ENCODE data around the gene SDHAF2.
"Not testable (repeated sequence)": the region's sequence is repeated elsewhere in the genome, so short reads cannot be mapped to it uniquely, and the experiment has no call there.

The SDHAF2 gene

GRCh38 chr11:61429346-61429690 lies 606 bp upstream of the SDHAF2 start:
- peak; percentile 1 for DNase-seq

DNA sequence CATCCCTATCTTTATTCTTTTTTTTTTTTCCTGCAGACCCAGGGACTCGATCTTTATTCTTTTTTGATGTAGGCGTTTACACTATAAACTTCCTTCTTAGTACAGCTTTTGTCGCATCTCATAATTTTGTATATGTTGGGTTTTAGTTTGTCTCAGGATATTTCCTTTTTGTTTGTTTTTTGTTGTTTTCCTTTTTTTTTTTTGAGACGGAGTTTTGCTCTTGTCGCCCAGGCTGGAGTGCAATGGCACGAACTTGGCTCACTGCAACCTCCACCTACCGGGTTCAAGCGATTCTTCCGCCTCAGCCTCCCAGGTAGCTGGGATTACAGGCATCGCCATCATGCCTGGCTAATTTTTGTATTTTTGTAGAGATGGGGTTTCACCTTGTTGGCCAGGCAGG lies 915 bp downstream of the SDHAF2 start:
- DNase-seq, result not testable (repeated sequence)

DNA sequence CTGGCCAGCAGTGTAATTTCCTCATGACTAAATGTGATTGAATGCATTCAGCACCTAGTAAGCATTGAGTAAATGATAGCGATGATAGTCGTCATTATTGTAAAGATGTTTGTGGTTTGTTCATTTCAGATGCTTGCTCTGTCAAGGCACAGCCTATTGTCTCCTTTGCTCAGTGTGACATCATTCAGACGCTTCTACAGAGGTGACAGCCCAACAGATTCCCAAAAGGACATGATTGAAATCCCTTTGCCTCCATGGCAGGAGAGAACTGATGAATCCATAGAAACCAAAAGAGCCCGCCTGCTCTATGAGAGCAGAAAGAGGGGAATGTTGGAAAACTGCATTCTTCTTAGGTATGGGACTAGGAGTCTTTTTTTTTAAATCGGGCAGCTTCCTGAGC lies 7.6 kb downstream of the SDHAF2 start:
- no peak for DNase-seq

GRCh38 chr11:61439615-61440014 lies 9.7 kb downstream of the SDHAF2 start:
- no peak for DNase-seq

DNA sequence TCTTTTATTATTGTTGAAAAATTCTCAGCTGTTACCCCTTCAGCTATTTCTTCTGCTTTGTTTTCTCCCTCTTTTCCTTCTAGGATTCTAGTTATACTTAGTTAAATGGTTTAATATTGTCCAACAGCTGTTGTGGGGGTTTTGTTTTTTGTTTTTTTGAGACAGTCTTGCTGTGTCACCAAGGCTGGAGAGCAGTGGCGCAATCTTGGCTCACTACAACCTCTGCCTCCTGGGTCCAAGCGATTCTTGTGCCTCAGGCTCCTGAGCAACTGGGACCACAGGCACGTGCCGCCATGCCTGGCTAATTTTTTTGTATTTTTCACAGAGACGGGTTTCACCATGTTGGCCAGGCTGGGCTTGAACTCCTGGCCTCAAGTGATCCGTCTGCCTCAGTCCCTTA lies 12.7 kb downstream of the SDHAF2 start:
- no peak for DNase-seq

DNA sequence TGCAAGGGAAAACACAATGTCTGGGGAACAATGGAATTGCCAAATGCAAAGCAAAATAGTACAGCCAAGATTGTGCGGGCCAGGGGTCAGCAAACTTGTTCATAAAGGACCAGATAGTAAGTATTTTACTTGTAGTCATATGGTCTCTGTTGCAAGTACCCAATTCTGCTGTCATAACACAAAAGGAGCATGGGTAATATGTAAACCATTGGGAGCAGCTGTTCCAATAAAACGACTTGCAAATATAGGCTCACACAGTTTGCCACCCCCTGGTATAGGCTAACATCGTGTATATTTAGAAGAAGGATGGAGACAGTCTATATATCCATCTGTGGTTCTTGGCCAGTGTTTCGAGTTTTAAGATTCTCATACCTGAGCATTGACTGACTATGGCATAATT lies 15.6 kb downstream of the SDHAF2 start:
- DNase-seq, result no peak

GRCh38 chr11:61446211-61446651 lies 16.3 kb downstream of the SDHAF2 start:
- peak; percentile 61 for DNase-seq

DNA sequence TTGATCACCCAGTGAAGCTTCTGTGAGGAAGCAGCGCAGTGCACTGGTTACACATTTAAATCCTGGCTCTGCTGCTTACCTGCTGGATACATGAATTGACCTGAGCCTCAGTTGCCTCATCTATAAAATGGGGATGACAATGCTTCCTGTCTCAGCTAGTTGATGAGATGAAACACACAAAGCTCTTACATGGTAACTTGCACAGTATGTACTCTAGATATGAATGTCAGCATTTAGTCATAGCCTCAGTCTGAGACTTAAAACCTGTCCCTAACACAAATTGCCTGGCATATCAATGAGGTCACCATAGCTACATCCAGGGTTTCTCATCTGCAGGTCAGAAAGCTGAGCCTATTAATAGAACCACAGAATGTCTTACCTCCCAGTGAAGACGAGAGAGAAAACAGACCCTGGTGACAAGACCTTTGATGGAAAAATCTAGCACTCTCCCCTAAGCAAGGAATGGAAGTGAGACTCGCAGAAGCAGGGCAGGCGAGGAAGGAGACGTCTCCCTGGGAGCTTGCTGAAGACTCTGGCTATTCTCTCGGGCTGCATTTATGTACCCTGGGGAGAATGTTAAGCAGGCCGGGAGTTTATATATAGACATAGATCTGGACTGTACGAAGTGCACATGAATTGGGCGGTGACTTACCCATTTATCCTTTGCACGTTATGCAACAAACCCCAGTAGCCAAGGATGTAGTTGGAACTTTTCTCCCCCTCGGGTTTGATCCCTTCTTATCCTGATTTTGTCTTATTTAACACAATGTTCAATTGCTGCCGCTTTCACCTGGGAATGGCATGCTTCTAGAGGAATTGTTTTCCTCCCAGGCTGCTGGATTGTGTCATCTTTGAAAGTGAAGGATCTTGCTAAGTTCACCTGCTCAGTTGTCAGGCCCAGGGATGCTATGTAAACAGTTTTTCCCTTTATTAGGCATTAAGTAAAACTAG lies 18.0 kb downstream of the SDHAF2 start:
- no peak for DNase-seq

DNA sequence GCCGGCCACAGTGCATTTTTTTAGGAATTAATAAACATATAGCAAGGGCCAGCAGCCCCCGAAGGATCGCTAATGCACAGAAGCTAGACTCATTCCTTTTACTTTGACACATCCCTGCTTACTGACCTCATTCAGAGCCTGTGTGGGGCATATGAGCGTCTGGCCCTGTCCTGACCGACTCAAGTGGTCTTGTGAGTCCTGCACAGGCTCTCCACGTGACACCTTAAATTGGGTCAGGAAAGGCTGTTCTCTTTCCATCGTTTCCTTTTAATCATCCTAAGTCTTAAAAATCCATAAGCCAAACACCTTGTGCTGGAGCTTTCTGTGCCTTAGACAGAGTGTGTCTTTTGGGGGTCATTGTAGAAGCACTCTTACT lies 18.6 kb downstream of the SDHAF2 start:
- no peak for DNase-seq

DNA sequence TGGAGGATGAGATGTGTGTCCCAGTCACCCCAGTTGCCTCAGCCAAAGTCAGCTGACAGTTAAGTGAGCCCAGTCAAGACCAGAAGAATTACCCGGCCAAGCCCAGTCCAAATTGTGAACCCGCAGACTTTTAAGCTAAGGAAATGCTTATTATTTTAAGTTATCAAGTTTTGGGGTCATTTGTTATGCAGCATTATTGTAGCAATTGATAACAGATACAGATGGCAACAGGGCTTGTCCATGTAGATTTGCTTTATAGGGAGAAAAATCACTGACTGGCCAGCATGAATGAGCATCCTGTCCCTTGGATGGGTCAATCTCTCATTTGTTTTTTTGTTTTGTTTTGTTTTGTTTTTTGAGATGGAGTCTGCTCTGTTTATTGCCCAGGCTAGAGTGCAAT lies 22.9 kb downstream of the SDHAF2 start:
- no peak for DNase-seq

DNA sequence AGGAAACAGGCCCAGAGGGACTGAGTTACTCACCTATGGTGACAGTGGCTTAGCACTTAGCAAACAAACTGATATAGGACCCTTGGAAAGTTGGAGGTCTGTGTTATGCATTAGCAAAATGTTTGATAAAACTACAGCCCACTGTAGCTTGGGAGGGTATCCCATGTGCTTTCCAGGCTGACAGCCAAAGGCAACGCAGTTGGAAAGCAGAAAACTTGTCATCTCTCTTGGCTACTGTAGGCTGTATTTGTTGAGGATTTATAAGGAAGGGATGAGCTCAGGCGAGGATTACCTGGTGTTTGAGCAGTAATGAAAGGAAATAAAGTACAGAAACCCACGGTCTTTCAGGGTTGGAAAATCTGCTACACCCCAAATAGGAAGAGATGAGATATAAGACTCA lies 23.8 kb downstream of the SDHAF2 start:
- no peak for DNase-seq

GRCh38 chr11:61454520-61454919 lies 24.6 kb downstream of the SDHAF2 start:
- DNase-seq, result no peak

- no peak for DNase-seq
These were observed 30.6 kb downstream of the SDHAF2 start for GRCh38 chr11:61460474-61460881.

- no peak for DNase-seq
These were observed 31.1 kb downstream of the SDHAF2 start for GRCh38 chr11:61460986-61461385.

DNA sequence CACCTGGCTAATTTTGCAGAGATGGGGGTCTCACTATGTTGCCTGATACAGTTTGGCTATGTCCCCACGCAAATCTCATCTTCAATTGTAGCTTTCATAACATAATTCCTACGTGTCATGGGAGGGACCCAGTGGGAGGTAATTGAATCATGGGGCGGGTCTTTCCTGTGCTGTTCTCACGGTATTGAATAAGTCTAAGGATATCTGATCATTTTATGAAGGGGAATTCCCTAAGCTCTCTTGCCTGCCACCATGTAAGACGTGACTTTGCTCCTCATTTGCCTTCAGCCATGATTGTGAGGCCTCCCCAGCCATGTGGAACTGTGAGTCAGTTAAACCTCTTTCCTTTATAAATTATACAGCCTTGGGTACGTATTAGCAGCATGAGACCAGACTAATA lies 37.7 kb downstream of the SDHAF2 start:
- DNase-seq, result not testable (repeated sequence)

- DNase-seq, result no peak
These were observed 38.1 kb downstream of the SDHAF2 start for GRCh38 chr11:61468002-61468401.

DNA sequence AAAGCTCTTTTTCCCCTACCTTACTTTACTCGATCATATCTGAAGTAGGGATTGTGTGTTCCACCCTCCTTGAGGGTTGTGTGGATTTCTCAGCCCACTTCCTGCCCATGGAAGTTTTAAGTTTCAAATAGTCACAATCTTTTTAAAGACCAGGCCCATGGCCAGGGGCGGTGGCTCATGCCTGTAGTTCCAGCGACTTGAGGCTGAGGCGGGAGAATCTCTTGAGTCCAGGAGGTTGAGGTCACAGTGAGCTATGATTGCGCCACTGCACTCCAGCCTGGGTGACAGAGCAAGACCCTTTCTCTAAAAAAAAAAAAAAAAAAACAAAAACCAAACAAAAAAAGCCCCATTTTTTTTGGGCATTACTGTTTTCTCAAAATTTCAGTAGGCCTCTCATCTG lies 42.4 kb downstream of the SDHAF2 start:
- DNase-seq, result no peak

DNA sequence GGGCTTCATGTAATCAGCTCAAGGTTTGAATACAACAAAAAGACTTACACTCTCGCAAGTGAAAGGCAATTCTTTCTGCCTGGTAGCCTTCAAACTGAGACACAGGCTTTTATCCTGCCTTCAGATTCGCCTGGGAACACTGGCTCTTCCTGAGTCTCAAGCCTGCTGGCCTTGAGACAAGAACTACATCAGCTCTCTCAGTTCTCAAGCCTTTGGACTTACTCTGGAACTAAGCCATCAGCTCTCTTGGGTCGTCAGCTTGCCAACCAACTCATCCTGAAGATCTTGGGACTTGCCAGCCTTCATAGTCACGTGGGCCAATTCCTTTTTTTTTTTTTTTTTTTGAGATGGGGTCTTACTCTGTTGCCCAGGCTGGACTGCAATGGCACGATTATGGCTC lies 42.9 kb downstream of the SDHAF2 start:
- no peak for DNase-seq

DNA sequence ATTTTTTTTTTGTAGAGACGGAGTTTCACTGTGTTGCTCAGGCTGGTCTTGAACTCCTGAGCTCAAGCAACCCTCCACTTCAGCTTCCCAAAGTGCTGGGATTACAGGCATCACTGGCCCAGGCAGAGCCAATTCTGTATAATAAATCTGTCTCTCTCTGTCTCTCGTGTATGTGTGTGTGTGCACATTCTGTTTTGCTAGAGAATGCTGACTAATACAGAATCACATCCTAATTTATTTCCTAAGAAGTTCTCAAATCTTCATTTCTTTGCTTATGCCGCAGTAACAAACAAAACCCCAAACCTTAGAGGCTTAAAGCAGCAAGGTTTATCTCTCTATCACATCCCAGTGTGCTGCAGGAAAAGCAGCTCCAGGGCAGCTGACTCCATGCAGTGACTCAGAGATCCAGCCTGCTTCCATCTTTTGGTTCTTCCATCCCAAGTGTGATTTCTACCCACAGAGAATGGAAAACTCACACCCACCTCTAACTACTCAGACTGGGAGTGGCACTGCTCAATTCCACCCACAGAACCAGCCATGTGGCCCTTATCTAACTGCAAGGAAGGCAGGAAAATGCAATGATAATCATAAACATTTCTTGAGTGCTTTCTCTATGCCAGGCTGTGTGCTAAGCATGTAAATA lies 43.6 kb downstream of the SDHAF2 start:
- DNase-seq, result no peak

- no peak for DNase-seq
These were observed 44.2 kb downstream of the SDHAF2 start for GRCh38 chr11:61474013-61474643.

DNA sequence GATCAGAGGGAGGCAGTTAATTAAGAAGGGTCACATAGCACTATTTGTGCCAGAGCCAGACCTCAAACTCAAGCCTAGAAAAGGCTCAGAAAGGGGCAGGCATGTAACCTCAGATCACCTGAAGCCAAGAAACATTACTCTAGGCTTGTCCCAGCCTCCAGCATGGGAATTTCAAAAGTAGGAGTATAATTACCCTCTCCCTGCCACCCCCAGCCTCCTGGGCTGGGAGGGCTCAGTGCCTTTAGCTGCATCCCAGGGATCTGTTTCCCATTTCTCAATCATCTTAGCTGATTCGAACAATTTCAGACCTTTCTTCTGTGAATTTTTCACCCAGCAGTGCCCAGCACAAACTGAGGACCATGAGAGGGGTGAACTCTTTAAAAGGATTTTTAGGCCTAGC lies 45.5 kb downstream of the SDHAF2 start:
- no peak for DNase-seq

DNA sequence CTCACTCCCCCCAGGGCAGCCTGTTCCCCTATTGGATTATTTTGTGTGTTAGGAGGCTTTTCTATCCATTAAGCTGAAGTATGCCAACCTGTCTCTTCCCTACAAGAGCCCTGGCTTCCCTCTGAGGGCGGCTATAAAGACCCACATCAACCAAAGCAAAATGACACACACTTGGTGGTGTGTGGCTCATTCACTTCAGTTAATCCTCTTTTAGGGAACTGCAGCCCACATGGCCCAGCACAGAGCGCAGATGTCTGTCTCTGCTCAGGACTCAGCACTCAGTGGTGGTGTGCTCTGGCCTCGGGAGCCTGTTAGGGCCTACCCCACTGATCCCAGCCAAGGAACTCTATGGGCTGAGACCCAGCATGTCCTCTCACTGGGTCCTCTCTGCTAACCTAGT lies 46.4 kb downstream of the SDHAF2 start:
- DNase-seq, result no peak

DNA sequence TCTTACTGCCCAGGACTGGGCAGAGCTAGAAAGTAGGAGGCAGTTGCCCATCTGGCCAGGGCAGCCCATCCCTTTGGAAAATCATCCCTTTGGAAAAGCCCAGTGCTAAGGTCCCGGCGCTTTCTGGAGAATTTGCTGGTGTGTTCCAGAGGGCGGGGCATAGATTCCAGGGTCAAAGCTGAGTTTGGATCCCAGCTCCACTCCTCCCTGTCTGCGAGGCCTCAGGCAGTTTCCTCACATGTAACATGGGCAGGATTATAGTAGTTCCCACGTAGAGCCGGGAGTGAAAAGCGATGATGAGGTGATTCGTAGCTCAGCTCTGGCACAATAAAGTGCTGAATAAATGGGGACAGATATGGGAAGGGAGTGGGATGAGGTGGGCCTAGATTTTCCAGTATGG lies 47.2 kb downstream of the SDHAF2 start:
- DNase-seq, result no peak

GRCh38 chr11:61477727-61478148 lies 47.8 kb downstream of the SDHAF2 start:
- no peak for DNase-seq
